RKO (cell line): ENCODE measurements around the gene GLMP.

Source experiments
- DNase-seq: peaks from one replicate; pipeline ENCODE4 v3.0.0-alpha.2; 2016; ENCODE audit warnings: low spot score

Gene GLMP

DNA sequence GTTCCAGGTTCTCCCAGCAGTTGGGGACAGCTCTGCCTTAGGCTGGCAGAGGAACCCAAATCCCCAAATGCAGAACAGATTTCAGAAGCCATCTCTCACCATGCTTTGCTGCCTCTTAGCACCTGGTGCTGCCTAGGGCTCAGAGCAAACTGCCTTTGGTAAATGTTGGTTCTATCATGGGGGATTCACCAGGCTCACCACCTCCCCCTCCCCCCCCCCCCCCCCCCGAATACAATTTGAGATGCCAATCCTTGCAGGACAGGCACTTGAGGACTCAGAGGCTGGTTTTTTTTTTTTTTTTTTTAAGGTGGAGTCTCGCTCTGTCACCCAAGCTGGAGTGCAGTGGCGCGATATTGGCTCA, 47.2 kb downstream of the GLMP start:
- DNase-seq = no peak

DNA sequence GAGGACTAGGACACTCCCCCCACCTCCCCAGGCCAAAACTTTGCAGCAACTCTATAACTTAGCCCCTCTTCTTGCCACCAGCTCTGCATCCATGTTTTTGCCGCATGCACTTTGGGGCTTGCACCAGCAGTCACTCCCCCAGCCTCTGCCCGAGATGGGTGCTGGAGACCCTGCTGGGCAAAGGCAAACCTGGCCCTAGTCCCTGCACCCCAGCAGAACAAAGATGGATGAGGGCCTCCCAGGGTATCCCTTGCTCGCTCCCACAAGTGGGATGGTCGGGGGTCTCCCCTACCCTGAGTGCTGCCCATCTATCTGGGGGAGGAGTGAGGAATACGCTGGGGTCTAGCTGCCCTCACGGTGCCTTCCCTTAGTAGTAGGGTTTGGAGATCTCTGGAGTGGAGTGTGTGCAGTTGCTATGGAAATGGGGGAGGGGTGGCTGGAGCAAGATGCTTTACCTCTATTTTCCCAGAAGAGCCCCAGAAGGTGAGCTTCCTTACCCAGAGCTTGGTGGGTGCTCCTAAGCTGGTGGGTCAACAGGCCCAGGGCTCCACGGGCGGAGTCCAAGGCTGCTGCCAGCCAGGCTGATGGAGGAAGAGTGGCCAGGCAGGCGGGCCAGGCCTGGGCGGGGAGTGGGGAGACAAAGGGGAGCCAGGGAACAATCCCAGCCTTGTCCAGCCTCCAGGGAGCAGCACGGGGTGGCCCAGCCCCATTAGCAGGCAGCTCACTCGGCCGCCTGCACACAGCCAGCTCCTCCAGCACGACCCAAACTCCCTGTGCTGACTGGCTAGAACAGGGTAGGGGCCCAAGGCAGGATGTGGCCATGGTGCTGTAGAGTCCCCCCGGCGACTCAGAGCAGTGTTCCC, 47.8 kb downstream of the GLMP start, which contains the start of gene PAQR6:
Gene PAQR6, minus strand, starts transcription at position 597 of the 863 bp plus-strand sequence. CDS start 1,325 bp downstream, outside the sequence.
- DNase-seq = no peak

- no peak for DNase-seq
These were observed 48.6 kb downstream of the GLMP start for GRCh38 chr1:156246781-156247459.

- DNase-seq = no peak
These were observed 49.2 kb downstream of the GLMP start for GRCh38 chr1:156246241-156246780.

GRCh38 chr1:156245451-156246232, 49.8 kb downstream of the GLMP start:
- DNase-seq = no peak

- no peak for DNase-seq
These were observed 50.8 kb downstream of the GLMP start for GRCh38 chr1:156244712-156245111.

- no peak for DNase-seq
These were observed 51.4 kb downstream of the GLMP start for GRCh38 chr1:156244126-156244525.

DNA sequence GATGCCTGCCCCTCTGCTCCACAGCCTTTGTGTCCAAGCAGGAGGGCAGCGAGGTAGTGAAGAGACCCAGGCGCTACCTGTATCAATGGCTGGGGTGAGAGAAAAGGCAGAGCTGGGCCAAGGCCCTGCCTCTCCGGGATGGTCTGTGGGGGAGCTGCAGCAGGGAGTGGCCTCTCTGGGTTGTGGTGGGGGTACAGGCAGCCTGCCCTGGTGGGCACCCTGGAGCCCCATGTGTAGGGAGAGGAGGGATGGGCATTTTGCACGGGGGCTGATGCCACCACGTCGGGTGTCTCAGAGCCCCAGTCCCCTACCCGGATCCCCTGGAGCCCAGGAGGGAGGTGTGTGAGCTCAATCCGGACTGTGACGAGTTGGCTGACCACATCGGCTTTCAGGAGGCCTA, 52.7 kb downstream of the GLMP start:
- DNase-seq = no peak
